Liver (tissue), 9 donors: ENCODE data around the gene ARL13A. TPM values are rescaled to one million over a fixed set of nuclear protein-coding genes. Genes with fewer than 3 reads are reported as not detected.

Experiments
- DNase-seq: peaks from one replicate; pipeline ENCODE4 v3.0.0-alpha.2; 2017; ENCODE audit warnings: low spot score
- H3K27ac ChIP-seq, 2 donors: one replicate each; pipeline ENCODE4 v1.7.0; 2013; ENCODE audit warnings: inconsistent platforms in 2 of 2, low read length in 2 of 2, control low read depth in 1 of 2, low read depth in 1 of 2, mild to moderate bottlenecking in 1 of 2
- H3K27me3 ChIP-seq, 4 donors: one replicate each; pipeline versions ENCODE4 v1.6.1 to v1.7.0; 2013; ENCODE audit warnings: low read length in 3 of 4, inconsistent platforms in 1 of 4, mild to moderate bottlenecking in 1 of 4, moderate library complexity in 1 of 4; ENCODE audit not compliant: control insufficient read depth in 4 of 4, insufficient read depth in 4 of 4
- H3K36me3 ChIP-seq, 4 donors: one replicate each; pipeline versions ENCODE4 v1.6.1 to v1.7.0; 2013; ENCODE audit warnings: low read length in 3 of 4, mild to moderate bottlenecking in 3 of 4, low read depth in 1 of 4, moderate library complexity in 1 of 4; ENCODE audit not compliant: control insufficient read depth in 4 of 4, insufficient read depth in 3 of 4
- H3K4me1 ChIP-seq, 4 donors: one replicate each; pipeline versions ENCODE4 v1.6.1 to v1.7.0; 2013; ENCODE audit warnings: low read length in 3 of 4, mild to moderate bottlenecking in 3 of 4, moderate library complexity in 1 of 4; ENCODE audit not compliant: control insufficient read depth in 4 of 4, insufficient read depth in 4 of 4
- H3K4me3 ChIP-seq, 3 donors: one replicate each; pipeline versions ENCODE4 v1.6.1 to v1.7.0; 2013; ENCODE audit warnings: low read length in 3 of 3, control low read depth in 1 of 3, low read depth in 1 of 3, mild to moderate bottlenecking in 1 of 3
- H3K9ac ChIP-seq, 2 donors: one replicate each; pipeline ENCODE4 v1.7.0; 2013; ENCODE audit warnings: low read length in 2 of 2, mild to moderate bottlenecking in 2 of 2, moderate library complexity in 2 of 2, control low read depth in 1 of 2, low read depth in 1 of 2
- H3K9me3 ChIP-seq, 4 donors: one replicate each; pipeline versions ENCODE4 v1.6.1 to v1.7.0; 2013; ENCODE audit warnings: low read length in 3 of 4; ENCODE audit not compliant: control insufficient read depth in 4 of 4
- FOXA1 ChIP-seq: IDR thresholded peaks from 2 replicates; pipeline ENCODE4 v1.6.1; 2016; ENCODE audit warnings: antibody characterized with exemption
- MAX ChIP-seq: IDR thresholded peaks from 2 replicates; pipeline ENCODE4 v1.6.1; 2016; ENCODE audit warnings: antibody characterized with exemption
- RAD21 ChIP-seq, 2 donors: IDR thresholded peaks; 2 replicates each; pipeline ENCODE4 v1.6.1; 2016; ENCODE audit warnings: antibody characterized with exemption in 2 of 2, mild to moderate bottlenecking in 2 of 2
- TAF1 ChIP-seq: conservative IDR thresholded peaks from 2 replicates; pipeline ENCODE4 v1.6.1; 2016; ENCODE audit warnings: antibody characterized with exemption, mild to moderate bottlenecking
- YY1 ChIP-seq: IDR thresholded peaks from 2 replicates; pipeline ENCODE4 v1.6.1; 2016; ENCODE audit warnings: antibody characterized with exemption, mild to moderate bottlenecking
- WGBS: extraction: QIAGEN DNeasy Blood & Tissue Kit; methylation state at CpG from one replicate; pipeline ENCODE4 v1.1.7; 2013; 5-methylcytosine and 5-hydroxymethylcytosine counted together
- polyA plus RNA-seq, 2 donors: library from polyadenylated mRNA; stranded (reverse) in 1 of 2; unstranded in 1 of 2; fragments of 200-250 nt in 1 of 2; fragments of >200 nt in 1 of 2; fragmentation: Nextera tagmentation in 1 of 2; extraction: Ambion mirVana in 1 of 2; gene quantifications; one replicate each; pipeline versions ENCODE4 v1.2.1 to v1.2.3, GENCODE V29; 2013 to 2015
- total RNA-seq, 2 donors: library from RNA; depleted of rRNA; stranded (reverse); fragments of >200 nt; gene quantifications; one replicate each; pipeline ENCODE4 v1.2.3, GENCODE V29; 2014
- donor health status: healthy.
- donor health status: healthy.
- donor health status: healthy.
- donor health status: healthy.
- donor health status: healthy.

ARL13A gene
- total and polyA plus RNA-seq, 4 donors, result not detected

DNA sequence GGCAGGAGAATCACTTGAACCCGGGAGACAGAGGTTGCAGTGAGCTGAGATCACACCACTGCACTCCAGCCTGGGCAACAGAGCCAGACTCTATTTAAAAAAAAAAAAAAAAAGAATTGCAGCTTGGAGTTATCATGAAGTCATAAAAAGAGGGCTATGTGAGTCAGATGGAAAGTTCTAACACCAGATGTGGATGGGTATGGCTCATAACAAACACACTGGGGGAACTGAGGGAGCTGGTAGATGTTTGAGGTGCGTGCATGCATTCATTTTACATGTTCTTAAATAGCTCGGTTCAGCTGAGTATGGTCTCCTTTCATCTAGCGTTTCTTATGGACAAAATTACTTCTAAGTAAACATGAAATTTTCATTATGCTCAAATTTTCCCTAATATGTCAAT, 70.7 kb downstream of the ARL13A start:
- Histone ChIP-seq H3K9ac (no peak overlapping the region), H3K4me1 (no peaks in the 10 kb centered on the region), H3K36me3 (peaks cover 2 to 16% (median 13%) of the 10 kb centered on the region in 4 donors), H3K27ac (no peak overlapping the region), H3K9me3 (no peaks in the 10 kb centered on the region), H3K4me3 (no peak overlapping the region), H3K27me3 (no peaks in the 10 kb centered on the region)
- WGBS, result 74% methylated on average over 4 of the region's 4 CpGs
- no peak for DNase-seq
- no peak for TF ChIP-seq TAF1
- no peak for TF ChIP-seq MAX
- no peak for TF ChIP-seq YY1
- TF ChIP-seq RAD21 (IDR thresholded peaks at IDR 0.05), result no peak
- no peak for TF ChIP-seq FOXA1

Other genes with a start within 250 kb of the ARL13A start
- gene SYTL4, start 237.6 kb upstream of the ARL13A start, total RNA-seq, result 10 to 100 TPM in 1 of 2 donors, 1 to 10 TPM in 1; 5.2 to 26.2 TPM
- 10 to 100 TPM in 1 of 2 donors, 1 to 10 TPM in 1; 9.5 to 10.9 TPM for gene SYTL4, start 237.6 kb upstream of the ARL13A start, polyA plus RNA-seq
- gene CSTF2, start 149.3 kb upstream of the ARL13A start, total RNA-seq, result 10 to 100 TPM in 1 of 2 donors, 1 to 10 TPM in 1; 6.3 to 11.8 TPM
- gene CSTF2, start 149.3 kb upstream of the ARL13A start, polyA plus RNA-seq, result 1 to 10 TPM; 3.9 to 4.3 TPM
- gene NOX1, start 95.3 kb upstream of the ARL13A start, total RNA-seq, result not detected
- gene NOX1, start 95.3 kb upstream of the ARL13A start, polyA plus RNA-seq, result under 1 TPM in 1 of 2 donors, not detected in 1; 0.36 TPM
- under 1 TPM in 1 of 2 donors, not detected in 1; under 0.01 TPM for gene XKRX, start 40.8 kb upstream of the ARL13A start, total RNA-seq
- gene XKRX, start 40.8 kb upstream of the ARL13A start, polyA plus RNA-seq, result not detected
- 10 to 100 TPM; 10.3 to 11.2 TPM for gene TRMT2B, start 82.4 kb downstream of the ARL13A start, total RNA-seq
- 1 to 10 TPM; 3.3 to 3.6 TPM for gene TRMT2B, start 82.4 kb downstream of the ARL13A start, polyA plus RNA-seq
- gene TMEM35A, start 109.2 kb downstream of the ARL13A start, total RNA-seq, result under 1 TPM in 1 of 2 donors, not detected in 1; 0.08 TPM
- gene TMEM35A, start 109.2 kb downstream of the ARL13A start, polyA plus RNA-seq, result under 1 TPM in 1 of 2 donors, not detected in 1; 0.02 TPM
- gene CENPI, start 128.5 kb downstream of the ARL13A start, total RNA-seq, result 10 to 100 TPM in 1 of 2 donors, under 1 TPM in 1; 0.25 to 17.4 TPM
- gene CENPI, start 128.5 kb downstream of the ARL13A start, polyA plus RNA-seq, result under 1 TPM; 0.21 to 0.65 TPM